EH (cell line): ENCODE results near the gene MANSC4.

Source experiments
- DNase-seq: peaks from one replicate; pipeline ENCODE4 v3.0.0-alpha.2; 2015; ENCODE audit warnings: low read depth

The MANSC4 gene

GRCh38 chr12:27800819-27801218, 20.8 kb upstream of the MANSC4 start:
- DNase-seq: no peak

GRCh38 chr12:27797301-27798025, 17.4 kb upstream of the MANSC4 start:
- no peak for DNase-seq

- no peak for DNase-seq
These were observed 16.1 kb upstream of the MANSC4 start for GRCh38 chr12:27796128-27796527.

- DNase-seq: no peak
These were observed 15.0 kb upstream of the MANSC4 start for GRCh38 chr12:27794818-27795584.

GRCh38 chr12:27790179-27790578, 10.1 kb upstream of the MANSC4 start:
- DNase-seq: no peak

GRCh38 chr12:27787559-27787958, 7.5 kb upstream of the MANSC4 start:
- peak; percentile 46 for DNase-seq

GRCh38 chr12:27785882-27786570, 6.0 kb upstream of the MANSC4 start:
- peak; percentile 74 for DNase-seq

GRCh38 chr12:27782481-27782880, 2.4 kb upstream of the MANSC4 start:
- no peak for DNase-seq

- DNase-seq: peak; percentile 29
These were observed 1.6 kb upstream of the MANSC4 start for GRCh38 chr12:27781680-27782079.

- DNase-seq: peak; percentile 75
These were observed 774 bp upstream of the MANSC4 start for GRCh38 chr12:27780612-27781408.

GRCh38 chr12:27779416-27779919, 568 bp downstream of the MANSC4 start:
- DNase-seq: peak; percentile 41

GRCh38 chr12:27778206-27778605, 1.8 kb downstream of the MANSC4 start:
- no peak for DNase-seq

GRCh38 chr12:27777141-27777540, 2.9 kb downstream of the MANSC4 start:
- DNase-seq: no peak

- peak; percentile 81 for DNase-seq
These were observed 7.5 kb downstream of the MANSC4 start for GRCh38 chr12:27772328-27773049.

GRCh38 chr12:27771481-27772327, 8.3 kb downstream of the MANSC4 start:
- no peak for DNase-seq

- DNase-seq: peak; percentile 48
These were observed 10.8 kb downstream of the MANSC4 start for GRCh38 chr12:27769142-27769673.

GRCh38 chr12:27766587-27766986, 13.4 kb downstream of the MANSC4 start:
- no peak for DNase-seq

- no peak for DNase-seq
These were observed 17.3 kb downstream of the MANSC4 start for GRCh38 chr12:27762757-27763156.

GRCh38 chr12:27756670-27757195, 23.3 kb downstream of the MANSC4 start:
- DNase-seq: no peak

GRCh38 chr12:27754795-27755194, 25.2 kb downstream of the MANSC4 start:
- no peak for DNase-seq
